Stimulated activated CD4-positive, alpha-beta T cell treated with anti-CD3 and anti-CD28 coated beads, Interleukin-4, amount 100 ng/mL, for 4 hours (primary cell): ENCODE results near the gene ADGRB3.
A peak's percentile ranks its signal among the peaks of the same experiment; 100 is the strongest.
"Not testable (repeated sequence)": the region's sequence is repeated elsewhere in the genome, so short reads cannot be mapped to it uniquely, and the experiment has no call there.

Experiments used
- DNase-seq, 2 experiments: peaks; one replicate each; pipeline ENCODE4 v3.0.0-alpha.2; 2020

The ADGRB3 gene

GRCh38 chr6:68852791-68853190 lies 217.7 kb downstream of the ADGRB3 start:
- no peak for DNase-seq

- DNase-seq: no peak
Observed at GRCh38 chr6:68859233-68859632, 224.2 kb downstream of the ADGRB3 start.

- DNase-seq: no peak
Observed at GRCh38 chr6:68868646-68869045, 233.6 kb downstream of the ADGRB3 start.

GRCh38 chr6:68873236-68873635 lies 238.2 kb downstream of the ADGRB3 start:
- DNase-seq: no peak

GRCh38 chr6:68874747-68875146 lies 239.7 kb downstream of the ADGRB3 start:
- DNase-seq: no peak

- DNase-seq: no peak
Observed at GRCh38 chr6:68875403-68875802, 240.3 kb downstream of the ADGRB3 start.

- DNase-seq: no peak
Observed at GRCh38 chr6:68876792-68877493, 241.9 kb downstream of the ADGRB3 start.

- DNase-seq: no peak
Observed at GRCh38 chr6:68880050-68880813, 245.2 kb downstream of the ADGRB3 start.

- not testable (repeated sequence) for DNase-seq
Observed at GRCh38 chr6:68883325-68883724, 248.2 kb downstream of the ADGRB3 start.

GRCh38 chr6:68891419-68891818 lies 256.3 kb downstream of the ADGRB3 start:
- no peak for DNase-seq

- no peak for DNase-seq
Observed at GRCh38 chr6:68892452-68892851, 257.4 kb downstream of the ADGRB3 start.

GRCh38 chr6:68895929-68896328 lies 260.8 kb downstream of the ADGRB3 start:
- DNase-seq: no peak

- no peak for DNase-seq
Observed at GRCh38 chr6:68901044-68901443, 266.0 kb downstream of the ADGRB3 start.

- DNase-seq: no peak
Observed at GRCh38 chr6:68911334-68911733, 276.3 kb downstream of the ADGRB3 start.

GRCh38 chr6:68911811-68912210 lies 276.7 kb downstream of the ADGRB3 start:
- DNase-seq: no peak

GRCh38 chr6:68912805-68913204 lies 277.7 kb downstream of the ADGRB3 start:
- not testable (repeated sequence) for DNase-seq

- DNase-seq: no peak
Observed at GRCh38 chr6:68915586-68915985, 280.5 kb downstream of the ADGRB3 start.

- DNase-seq: no peak
Observed at GRCh38 chr6:68919537-68919936, 284.5 kb downstream of the ADGRB3 start.

- DNase-seq: no peak
Observed at GRCh38 chr6:68941345-68941744, 306.3 kb downstream of the ADGRB3 start.

GRCh38 chr6:68947721-68948120 lies 312.6 kb downstream of the ADGRB3 start:
- DNase-seq: no peak

GRCh38 chr6:68951270-68951669 lies 316.2 kb downstream of the ADGRB3 start:
- no peak for DNase-seq

- no peak for DNase-seq
Observed at GRCh38 chr6:68958327-68958726, 323.2 kb downstream of the ADGRB3 start.

- DNase-seq: peak; percentile 13 to 34
Observed at GRCh38 chr6:68967549-68968300, 332.6 kb downstream of the ADGRB3 start.

- no peak for DNase-seq
Observed at GRCh38 chr6:68968301-68968649, 333.2 kb downstream of the ADGRB3 start.
